NCI-H1436 treated with DMSO at 0.1 percent for 48 hours (cell line): ENCODE data around the gene LSM10.

Experiments
- DNase-seq: peaks from one replicate; lab custom pipeline; 2025; lab: John Stamatoyannopoulos, UW

Gene LSM10

GRCh38 chr1:36351227-36351977 lies 46.3 kb downstream of the LSM10 start:
- DNase-seq: no peak

DNA sequence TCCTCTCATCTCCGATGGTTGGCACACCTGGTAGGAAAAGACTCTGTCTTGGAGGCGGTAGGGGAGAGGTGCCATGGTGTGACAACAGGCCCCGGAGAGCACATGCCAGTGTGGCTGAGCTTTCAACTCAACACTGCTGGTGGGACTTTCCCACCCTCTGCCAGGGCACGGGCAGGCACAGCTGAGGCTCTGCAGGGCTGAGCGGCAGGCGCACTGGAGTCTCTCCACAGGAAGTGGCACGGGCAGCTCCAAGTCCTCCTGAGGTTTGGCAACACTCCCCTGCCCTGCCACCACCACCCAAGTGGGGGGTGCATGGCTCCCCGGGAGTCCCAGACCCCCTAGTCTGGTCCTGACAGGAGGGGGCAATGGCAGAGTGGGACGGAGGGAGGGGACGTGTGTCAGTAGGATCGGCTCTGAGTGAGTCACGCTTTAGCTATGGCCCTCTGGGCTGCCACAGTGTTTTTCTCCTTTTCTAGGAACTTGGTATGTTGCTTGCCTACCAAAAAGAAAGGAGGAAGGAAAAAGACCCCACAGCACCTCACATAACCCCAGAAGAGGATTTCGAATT lies 47.0 kb downstream of the LSM10 start:
- DNase-seq: no peak

GRCh38 chr1:36349839-36350238 lies 47.9 kb downstream of the LSM10 start:
- DNase-seq: no peak

DNA sequence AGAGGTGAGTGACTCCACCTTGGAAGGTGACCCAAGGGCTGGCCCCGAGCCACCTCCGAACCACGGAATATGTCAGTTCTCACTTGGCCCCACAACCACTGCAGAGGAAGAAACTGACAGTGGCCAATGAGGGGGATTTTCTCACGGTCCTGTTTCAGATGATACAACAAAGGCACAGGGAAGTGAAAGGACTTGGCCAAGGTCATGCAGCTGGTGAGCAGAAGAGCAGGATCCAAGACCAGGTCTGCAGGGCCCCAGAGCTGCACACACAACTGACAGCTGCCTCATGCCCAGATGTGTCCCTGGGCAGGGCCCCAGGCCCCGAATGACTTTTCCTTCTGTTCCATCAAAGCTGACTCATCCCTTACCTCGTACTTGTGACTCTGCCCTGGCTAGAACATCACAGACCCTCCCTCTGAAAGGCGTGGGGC lies 48.5 kb downstream of the LSM10 start:
- no peak for DNase-seq

- no peak for DNase-seq
Measured at GRCh38 chr1:36346741-36347370, 50.9 kb downstream of the LSM10 start.

DNA sequence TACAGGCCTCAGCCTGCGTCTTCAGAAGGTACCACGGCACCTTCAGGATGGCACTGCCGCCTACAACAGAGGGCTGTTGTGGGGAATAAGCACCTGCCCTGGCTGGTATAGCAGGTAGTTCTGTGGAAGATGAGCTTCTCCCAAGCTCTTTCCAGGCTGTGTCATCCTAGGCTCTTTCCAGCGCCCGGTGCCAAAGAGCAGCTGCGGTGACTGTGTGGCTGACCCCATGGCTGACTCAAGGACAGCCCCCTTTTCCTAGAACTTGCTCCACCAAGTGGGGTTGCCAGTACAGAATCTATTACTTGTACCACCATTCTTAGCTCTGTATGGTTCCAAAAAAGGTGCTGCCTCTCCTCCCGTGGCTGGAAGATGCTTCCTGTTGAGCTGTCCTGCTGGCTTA lies 52.4 kb downstream of the LSM10 start:
- DNase-seq: no peak

GRCh38 chr1:36344395-36344680 lies 53.4 kb downstream of the LSM10 start:
- DNase-seq: no peak

DNA sequence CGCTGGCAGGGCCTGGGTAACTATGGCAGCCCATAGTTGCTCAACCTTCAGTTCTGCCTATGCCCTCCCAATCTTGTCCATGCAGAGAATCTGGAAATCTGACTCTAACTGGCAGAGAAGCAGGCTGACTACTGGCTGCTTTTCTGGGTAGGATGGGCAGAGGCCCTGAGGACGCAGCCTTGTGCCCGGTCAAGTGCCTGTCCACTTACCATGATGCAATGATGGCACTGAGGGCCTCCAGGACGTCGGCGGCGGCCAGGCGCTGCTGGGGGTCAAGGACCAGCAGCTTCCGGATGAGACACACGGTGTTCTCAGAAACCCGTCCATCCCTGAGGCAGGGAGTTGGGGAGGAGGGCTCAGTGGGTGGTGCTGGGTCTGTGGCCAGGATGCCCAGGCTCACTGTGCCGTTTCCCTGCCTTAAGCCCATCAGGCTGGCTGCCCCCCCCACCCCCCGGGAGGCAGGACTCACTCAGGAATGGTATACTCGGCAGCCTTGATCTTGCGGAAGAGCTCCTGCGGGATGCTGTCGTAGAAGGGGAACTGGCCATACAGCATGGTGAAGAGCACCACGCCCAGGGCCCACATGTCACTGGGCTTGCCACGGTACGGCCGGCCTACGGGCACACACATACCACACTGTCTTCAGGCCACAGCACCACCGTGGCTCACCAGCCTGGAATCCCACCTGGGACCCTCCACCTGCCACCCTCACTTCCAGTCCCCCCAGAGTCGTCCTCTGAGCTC lies 53.9 kb downstream of the LSM10 start:
- no peak for DNase-seq
